HG02610 (cell line): ENCODE data around the gene HOXB9.

ENCODE experiments used
- ATAC-seq: cut with Tn5 transposase; IDR thresholded peaks from one replicate; pipeline ENCODE4 v1.9.1; 2021; ENCODE audit warnings: mild to moderate bottlenecking, moderate library complexity; ENCODE audit not compliant: unreplicated experiment

The HOXB9 gene

GRCh38 chr17:48626245-48627117, at the start of gene HOXB9:
HOXB9 (minus strand) TSS chr17:48626358; CDS start chr17:48626269, 89 bp downstream.
- ATAC-seq: no peak

GRCh38 chr17:48672340-48672739, 46.2 kb upstream of the HOXB9 start:
- no peak for ATAC-seq

GRCh38 chr17:48671697-48672171, 45.6 kb upstream of the HOXB9 start:
- no peak for ATAC-seq

- no peak for ATAC-seq
Observed at GRCh38 chr17:48663134-48663924, 37.2 kb upstream of the HOXB9 start.

- ATAC-seq: no peak
Observed at GRCh38 chr17:48655913-48656312, 29.8 kb upstream of the HOXB9 start.

- ATAC-seq: no peak
Observed at GRCh38 chr17:48649741-48650140, 23.6 kb upstream of the HOXB9 start.

- ATAC-seq: no peak
Observed at GRCh38 chr17:48647963-48648245, 21.7 kb upstream of the HOXB9 start.

- ATAC-seq: no peak
Observed at GRCh38 chr17:48647103-48647962, 21.2 kb upstream of the HOXB9 start.

GRCh38 chr17:48646183-48647102, 20.3 kb upstream of the HOXB9 start:
- ATAC-seq: no peak

GRCh38 chr17:48645639-48646182, 19.6 kb upstream of the HOXB9 start:
- no peak for ATAC-seq

- ATAC-seq: no peak
Observed at GRCh38 chr17:48644910-48645557, 18.9 kb upstream of the HOXB9 start.

GRCh38 chr17:48644159-48644558, 18.0 kb upstream of the HOXB9 start:
- no peak for ATAC-seq

GRCh38 chr17:48643697-48644012, 17.5 kb upstream of the HOXB9 start:
- ATAC-seq: no peak

- no peak for ATAC-seq
Observed at GRCh38 chr17:48642843-48643696, 16.9 kb upstream of the HOXB9 start.

GRCh38 chr17:48642059-48642842, 16.1 kb upstream of the HOXB9 start:
- no peak for ATAC-seq

GRCh38 chr17:48641541-48642058, 15.4 kb upstream of the HOXB9 start:
- ATAC-seq: no peak

- no peak for ATAC-seq
Observed at GRCh38 chr17:48640858-48641180, 14.7 kb upstream of the HOXB9 start.
